Tibial nerve (tissue), 4 donors: ENCODE data around the gene CYGB. TPM values are rescaled to one million over a fixed set of nuclear protein-coding genes. Genes with fewer than 3 reads are reported as not detected.

Source experiments
- DNase-seq, 2 donors: peaks; one replicate each; pipeline ENCODE4 v3.0.0-alpha.2; 2019; ENCODE audit warnings: low spot score in 2 of 2
- H3K27ac ChIP-seq, 4 donors: fragments of 200-600 bp; sonication (generic) in 3 of 4; one replicate each; pipeline ENCODE4 v1.5.1; 2017 to 2019; ENCODE audit warnings: mild to moderate bottlenecking in 1 of 4
- H3K27me3 ChIP-seq, 2 donors: fragments of 200-600 bp; sonication (generic) in 1 of 2; one replicate each; pipeline versions ENCODE4 v1.5.1 to v1.6.0; 2017 to 2019
- H3K36me3 ChIP-seq, 3 donors: fragments of 200-600 bp; sonication (generic); one replicate each; pipeline ENCODE4 v1.5.1; 2018 to 2019
- H3K4me1 ChIP-seq, 4 donors: fragments of 200-600 bp; sonication (generic) in 3 of 4; one replicate each; pipeline ENCODE4 v1.5.1; 2017 to 2019
- H3K4me3 ChIP-seq, 4 donors: fragments of 200-600 bp; sonication (generic) in 3 of 4; one replicate each; pipeline ENCODE4 v1.5.1; 2017 to 2019; ENCODE audit warnings: mild to moderate bottlenecking in 1 of 4, moderate library complexity in 1 of 4
- H3K9me3 ChIP-seq, 4 donors: fragments of 200-600 bp; sonication (generic) in 3 of 4; one replicate each; pipeline ENCODE4 v1.5.1; 2017 to 2019
- EP300 ChIP-seq, 2 donors: sonication (generic); formaldehyde crosslinking; IDR thresholded peaks; one replicate each; pipeline ENCODE4 v1.6.1; 2017; ENCODE audit warnings: antibody characterized with exemption in 2 of 2, mild to moderate bottlenecking in 1 of 2
- POLR2A ChIP-seq, 2 donors: fragments of 450-650 bp; IDR thresholded peaks; one replicate each; pipeline ENCODE4 v1.6.1; 2017; ENCODE audit warnings: antibody characterized with exemption in 2 of 2, mild to moderate bottlenecking in 2 of 2, moderate library complexity in 2 of 2
- WGBS, 2 donors: methylation state at CpG; one replicate each; pipeline ENCODE4 v1.1.5; 2018; 5-methylcytosine and 5-hydroxymethylcytosine counted together
- total RNA-seq, 4 donors: library from RNA; depleted of rRNA; stranded (reverse); fragments of >200 nt; gene quantifications; one replicate each; pipeline ENCODE4 v1.1.0, GENCODE V29; 2016
- TF ChIP-seq, protein P1 (sequence below), 5 experiments: fragments of 200-600 bp in 3 of 5; fragments of 450-650 bp in 2 of 5; sonication (generic) in 3 of 5; IDR thresholded peaks; one replicate each; pipeline ENCODE4 v1.5.1; 2016 to 2019; ENCODE audit warnings: antibody characterized with exemption in 5 of 5, mild to moderate bottlenecking in 3 of 5, moderate library complexity in 2 of 5

CYGB gene
- total RNA-seq: 10 to 100 TPM; 40.2 to 59.2 (median 48.8) TPM

GRCh38 chr17:76537578-76538280, at the start of gene CYGB:
TSS of gene CYGB (minus strand) at chr17:76537709. CDS start at chr17:76537542, 167 bp downstream.
- Histone ChIP-seq H3K4me3 (peak within 1 kb of the TSS; percentile 39 to 61 (median 44)), H3K4me1 (peaks cover 0 to 64% (median 19%) of the 10 kb centered on the region in 4 donors), H3K27me3 (no peaks in the 10 kb centered on the region), H3K36me3 (no peaks in the 10 kb centered on the region), H3K27ac (peak within 1 kb of the TSS; percentile 72 to 91 (median 80)), H3K9me3 (no peaks in the 10 kb centered on the region)
- WGBS, 2 donors: 0 to 1% methylated on average over 10 to 20 of the region's 95 CpGs
- TF ChIP-seq POLR2A (IDR thresholded peaks at IDR 0.05) (peak in 1 of 2 donors; percentile 62), EP300 (IDR thresholded peaks at IDR 0.05) (no peak)
- DNase-seq: peak in 1 of 2 donors; percentile 53

GRCh38 chr17:76586741-76587487, 49.4 kb upstream of the CYGB start:
- no peak for TF ChIP-seq EP300 (IDR thresholded peaks at IDR 0.05)
- TF ChIP-seq, protein P1, sequence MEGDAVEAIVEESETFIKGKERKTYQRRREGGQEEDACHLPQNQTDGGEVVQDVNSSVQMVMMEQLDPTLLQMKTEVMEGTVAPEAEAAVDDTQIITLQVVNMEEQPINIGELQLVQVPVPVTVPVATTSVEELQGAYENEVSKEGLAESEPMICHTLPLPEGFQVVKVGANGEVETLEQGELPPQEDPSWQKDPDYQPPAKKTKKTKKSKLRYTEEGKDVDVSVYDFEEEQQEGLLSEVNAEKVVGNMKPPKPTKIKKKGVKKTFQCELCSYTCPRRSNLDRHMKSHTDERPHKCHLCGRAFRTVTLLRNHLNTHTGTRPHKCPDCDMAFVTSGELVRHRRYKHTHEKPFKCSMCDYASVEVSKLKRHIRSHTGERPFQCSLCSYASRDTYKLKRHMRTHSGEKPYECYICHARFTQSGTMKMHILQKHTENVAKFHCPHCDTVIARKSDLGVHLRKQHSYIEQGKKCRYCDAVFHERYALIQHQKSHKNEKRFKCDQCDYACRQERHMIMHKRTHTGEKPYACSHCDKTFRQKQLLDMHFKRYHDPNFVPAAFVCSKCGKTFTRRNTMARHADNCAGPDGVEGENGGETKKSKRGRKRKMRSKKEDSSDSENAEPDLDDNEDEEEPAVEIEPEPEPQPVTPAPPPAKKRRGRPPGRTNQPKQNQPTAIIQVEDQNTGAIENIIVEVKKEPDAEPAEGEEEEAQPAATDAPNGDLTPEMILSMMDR (IDR thresholded peaks at IDR 0.05): no peak
- TF ChIP-seq POLR2A (IDR thresholded peaks at IDR 0.05): no peak
- peak overlapping the region in 2 of 4 donors; percentile 68 to 76 for H3K4me3 ChIP-seq
- H3K9me3 ChIP-seq: no peaks in the 10 kb centered on the region
- DNase-seq: no peak
- WGBS, 2 donors: 44 to 50% methylated on average over 11 to 13 of the region's 17 CpGs
- H3K27me3 ChIP-seq: peaks cover 0 to 12% of the 10 kb centered on the region in 2 donors
- H3K4me1 ChIP-seq: peaks cover 0 to 35% (median 11%) of the 10 kb centered on the region in 4 donors
- no peaks in the 10 kb centered on the region for H3K36me3 ChIP-seq
- H3K27ac ChIP-seq: peak overlapping the region in 3 of 4 donors; percentile 86 to 95 (median 92)

- 1 to 2% methylated on average over 46 to 63 of the region's 84 CpGs for WGBS, 2 donors
- peak in 1 of 2 donors; percentile 32 for DNase-seq
- Histone ChIP-seq H3K4me1 (peaks cover 0 to 43% (median 14%) of the 10 kb centered on the region in 4 donors), H3K36me3 (no peaks in the 10 kb centered on the region), H3K4me3 (peak within 1 kb of the TSS; percentile 56 to 76 (median 69)), H3K27ac (peak within 1 kb of the TSS; percentile 86 to 95 (median 90)), H3K27me3 (peaks cover 0 to 12% of the 10 kb centered on the region in 2 donors), H3K9me3 (no peaks in the 10 kb centered on the region)
- TF ChIP-seq POLR2A (IDR thresholded peaks at IDR 0.05) (peak; percentile 39 to 75), EP300 (IDR thresholded peaks at IDR 0.05) (peak in 1 of 2 donors; percentile 80)
- TF ChIP-seq, protein P1 (IDR thresholded peaks at IDR 0.05): peak; percentile 25 to 77 (median 57)
These were observed 48.4 kb upstream of the CYGB start, which contains the start of gene ST6GALNAC2 for GRCh38 chr17:76585649-76586593. TSS of gene ST6GALNAC2 (minus strand) at chr17:76585860. CDS start at chr17:76585808, 52 bp downstream.

DNA sequence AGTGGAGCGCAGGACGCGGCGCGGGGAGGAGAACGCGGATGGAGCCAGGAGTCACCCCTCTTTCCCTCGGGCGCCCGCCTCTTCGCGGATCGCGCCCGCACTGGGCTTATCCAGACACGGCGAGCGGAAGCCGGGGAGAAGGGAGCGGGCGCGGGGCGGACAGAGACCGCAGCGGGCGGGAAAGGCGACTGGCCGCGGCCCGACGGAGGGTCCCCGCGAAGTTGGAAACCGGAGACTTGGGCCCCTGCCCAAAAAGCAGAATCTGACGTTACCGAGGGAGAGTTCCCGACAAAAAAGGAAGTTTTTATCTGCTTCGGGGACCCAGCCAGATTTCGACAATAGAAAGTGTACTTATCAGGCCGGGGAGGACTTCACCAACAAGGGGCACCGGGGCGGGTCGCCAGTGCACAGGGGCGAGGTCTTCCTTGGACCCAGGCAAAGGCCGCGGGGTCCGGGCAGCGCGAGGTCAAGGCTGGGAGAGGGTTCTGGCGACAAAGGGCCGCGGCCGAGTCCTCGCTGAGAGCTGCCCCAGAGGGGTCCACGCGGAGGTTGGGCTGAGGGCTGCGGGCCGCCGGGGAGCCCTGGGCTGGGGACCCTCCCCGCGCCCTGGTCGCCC, 47.6 kb upstream of the CYGB start:
- peaks cover 0 to 48% (median 15%) of the 10 kb centered on the region in 4 donors for H3K4me1 ChIP-seq
- TF ChIP-seq, protein P1 (IDR thresholded peaks at IDR 0.05): no peak
- TF ChIP-seq EP300 (IDR thresholded peaks at IDR 0.05) (no peak), POLR2A (IDR thresholded peaks at IDR 0.05) (no peak)
- no peak for DNase-seq
- WGBS, 2 donors: 0 to 2% methylated on average over 53 of the region's 62 CpGs
- H3K36me3 ChIP-seq: no peaks in the 10 kb centered on the region
- H3K27me3 ChIP-seq: peaks cover 0 to 12% of the 10 kb centered on the region in 2 donors
- H3K4me3 ChIP-seq: peak overlapping the region; percentile 56 to 76 (median 69)
- no peaks in the 10 kb centered on the region for H3K9me3 ChIP-seq
- H3K27ac ChIP-seq: peak overlapping the region; percentile 86 to 95 (median 90)
